ENCODE measurements around the gene XRCC2. TPM values are rescaled to one million over a fixed set of nuclear protein-coding genes. Genes with fewer than 3 reads are reported as not detected.
A peak's percentile ranks its signal among the peaks of the same experiment; 100 is the strongest.

The XRCC2 gene
- total RNA-seq, 2 experiments from 2014 or later = 40.0 to 40.1 TPM

GRCh38 chr7:152608656-152609055, 67.3 kb downstream of the XRCC2 start:
- no peaks in the 10 kb centered on the region for H3K79me2 ChIP-seq (ENCODE audit: insufficient read depth, low read depth, low read length)
- H3K9me3 ChIP-seq (ENCODE audit: low read length) = no peaks in the 10 kb centered on the region
- ChIA-PET CTCF (ENCODE audit: unreplicated experiment) (no interaction called here), POLR2A (interaction anchor here (0.8 kb wide), 1 partner anchor 529 kb away, joined by 3 read pairs; no protein-coding TSS in a partner anchor)
- no peak overlapping the region for H3K27ac ChIP-seq (ENCODE audit: low read depth, low read length, poor library complexity, severe bottlenecking)
- no peak for DNase-seq (ENCODE audit: low spot score)
- no peaks in the 10 kb centered on the region for H4K20me1 ChIP-seq (ENCODE audit: insufficient read depth, low read length)
- H3K36me3 ChIP-seq (ENCODE audit: insufficient read depth, low read length) = no peaks in the 10 kb centered on the region
- H2AFZ ChIP-seq (ENCODE audit: low read length) = no peak overlapping the region
- H3K9me2 ChIP-seq (ENCODE audit: insufficient read depth, low read length) = no peaks in the 10 kb centered on the region
- no TSS peak for BruUV-seq (replicated peaks)
- no peak overlapping the region for H3K4me3 ChIP-seq (ENCODE audit: low read depth, low read length, poor library complexity, severe bottlenecking)
- no peaks in the 10 kb centered on the region for H3K4me1 ChIP-seq (ENCODE audit: insufficient read depth, low read length, poor library complexity, severe bottlenecking)
- H3K4me2 ChIP-seq (ENCODE audit: low read length) = no peak overlapping the region
- intact Hi-C loops (cut with micrococcal nuclease; ENCODE audit: unreplicated experiment) = no loop called here
- TF ChIP-seq CTCF (conservative IDR thresholded peaks at IDR 0.05; ENCODE audit: low read length) = no peak

- Histone ChIP-seq H3K36me3 (ENCODE audit: insufficient read depth, low read length) (no peaks in the 10 kb centered on the region), H3K9me3 (ENCODE audit: low read length) (no peaks in the 10 kb centered on the region), H3K4me3 (ENCODE audit: low read depth, low read length, poor library complexity, severe bottlenecking) (no peak overlapping the region), H2AFZ (ENCODE audit: low read length) (no peak overlapping the region), H4K20me1 (ENCODE audit: insufficient read depth, low read length) (no peaks in the 10 kb centered on the region), H3K79me2 (ENCODE audit: insufficient read depth, low read depth, low read length) (no peaks in the 10 kb centered on the region), H3K4me1 (ENCODE audit: insufficient read depth, low read length, poor library complexity, severe bottlenecking) (no peaks in the 10 kb centered on the region), H3K4me2 (ENCODE audit: low read length) (no peak overlapping the region), H3K9me2 (ENCODE audit: insufficient read depth, low read length) (no peaks in the 10 kb centered on the region), H3K27ac (ENCODE audit: low read depth, low read length, poor library complexity, severe bottlenecking) (no peak overlapping the region)
- no peak for TF ChIP-seq EZH2phosphoT487 (IDR thresholded peaks at IDR 0.05; ENCODE audit: borderline replicate concordance, low read depth, low read length)
- TF ChIP-seq CTCF (conservative IDR thresholded peaks at IDR 0.05; ENCODE audit: low read length) = no peak
- CTCF ChIA-PET (ENCODE audit: unreplicated experiment) = no interaction called here
- POLR2A ChIA-PET = interaction anchor here (0.5 to 0.8 kb wide), 2 partner anchors 55 to 529 kb away, joined by 3 read pairs; no protein-coding TSS in a partner anchor
- peak; percentile 6 for DNase-seq (ENCODE audit: low spot score)
- no TSS peak for BruUV-seq (replicated peaks)
- intact Hi-C loops (cut with micrococcal nuclease; ENCODE audit: unreplicated experiment) = no loop called here
Measured at GRCh38 chr7:152608208-152608607, 67.7 kb downstream of the XRCC2 start.

GRCh38 chr7:152607007-152607406, 68.9 kb downstream of the XRCC2 start:
- H2AFZ ChIP-seq (ENCODE audit: low read length) = no peak overlapping the region
- ChIA-PET CTCF (ENCODE audit: unreplicated experiment) (no interaction called here), POLR2A (interaction anchor here (0.7 to 1.0 kb wide), 2 partner anchors 54 to 89 kb away, joined by 3 to 4 read pairs; no protein-coding TSS in a partner anchor)
- H3K9me2 ChIP-seq (ENCODE audit: insufficient read depth, low read length) = no peaks in the 10 kb centered on the region
- H3K4me1 ChIP-seq (ENCODE audit: insufficient read depth, low read length, poor library complexity, severe bottlenecking) = no peaks in the 10 kb centered on the region
- H3K4me3 ChIP-seq (ENCODE audit: low read depth, low read length, poor library complexity, severe bottlenecking) = no peak overlapping the region
- no TSS peak for BruUV-seq (replicated peaks)
- H4K20me1 ChIP-seq (ENCODE audit: insufficient read depth, low read length) = no peaks in the 10 kb centered on the region
- no peak overlapping the region for H3K27ac ChIP-seq (ENCODE audit: low read depth, low read length, poor library complexity, severe bottlenecking)
- H3K9me3 ChIP-seq (ENCODE audit: low read length) = no peaks in the 10 kb centered on the region
- no peaks in the 10 kb centered on the region for H3K36me3 ChIP-seq (ENCODE audit: insufficient read depth, low read length)
- no peaks in the 10 kb centered on the region for H3K79me2 ChIP-seq (ENCODE audit: insufficient read depth, low read depth, low read length)
- TF ChIP-seq EZH2phosphoT487 (IDR thresholded peaks at IDR 0.05; ENCODE audit: borderline replicate concordance, low read depth, low read length) = no peak
- TF ChIP-seq CTCF (conservative IDR thresholded peaks at IDR 0.05; ENCODE audit: low read length) = no peak
- H3K4me2 ChIP-seq (ENCODE audit: low read length) = no peak overlapping the region
- intact Hi-C loops (cut with micrococcal nuclease; ENCODE audit: unreplicated experiment) = no loop called here
- DNase-seq (ENCODE audit: low spot score) = no peak

All from OCI-LY7 (cell line).